B cell (primary cell): ENCODE measurements around the gene HDAC1.

Experiments
- EZH2 ChIP-seq: IDR thresholded peaks from 2 replicates; pipeline ENCODE4 v1.6.1; 2012; ENCODE audit warnings: borderline replicate concordance, low read depth, mild to moderate bottlenecking, moderate library complexity, low read length; ENCODE audit not compliant: insufficient read depth, poor library complexity, severe bottlenecking
- TF ChIP-seq, protein P1 (sequence below): fragments of 200-600 bp; IDR thresholded peaks from one replicate; pipeline ENCODE4 v1.8.0; 2022; ENCODE audit warnings: antibody characterized with exemption, mild to moderate bottlenecking

DNA sequence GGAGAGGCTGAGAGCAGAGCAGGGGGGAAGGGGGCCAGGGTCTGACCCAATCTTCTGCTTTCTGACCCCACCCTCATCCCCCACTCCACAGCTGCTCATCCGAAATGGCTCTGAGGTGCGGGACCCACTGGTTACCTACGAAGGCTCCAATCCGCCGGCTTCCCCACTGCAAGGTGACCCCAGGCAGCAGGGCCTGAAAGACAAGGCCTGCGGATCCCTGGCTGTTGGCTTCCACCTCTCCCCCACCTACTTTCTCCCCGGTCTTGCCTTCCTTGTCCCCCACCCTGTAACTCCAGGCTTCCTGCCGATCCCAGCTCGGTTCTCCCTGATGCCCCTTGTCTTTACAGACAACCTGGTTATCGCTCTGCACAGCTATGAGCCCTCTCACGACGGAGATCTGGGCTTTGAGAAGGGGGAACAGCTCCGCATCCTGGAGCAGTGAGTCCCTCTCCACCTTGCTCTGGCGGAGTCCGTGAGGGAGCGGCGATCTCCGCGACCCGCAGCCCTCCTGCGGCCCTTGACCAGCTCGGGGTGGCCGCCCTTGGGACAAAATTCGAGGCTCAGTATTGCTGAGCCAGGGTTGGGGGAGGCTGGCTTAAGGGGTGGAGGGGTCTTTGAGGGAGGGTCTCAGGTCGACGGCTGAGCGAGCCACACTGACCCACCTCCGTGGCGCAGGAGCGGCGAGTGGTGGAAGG lies 17.1 kb upstream of the HDAC1 start:
- TF ChIP-seq, protein P1, sequence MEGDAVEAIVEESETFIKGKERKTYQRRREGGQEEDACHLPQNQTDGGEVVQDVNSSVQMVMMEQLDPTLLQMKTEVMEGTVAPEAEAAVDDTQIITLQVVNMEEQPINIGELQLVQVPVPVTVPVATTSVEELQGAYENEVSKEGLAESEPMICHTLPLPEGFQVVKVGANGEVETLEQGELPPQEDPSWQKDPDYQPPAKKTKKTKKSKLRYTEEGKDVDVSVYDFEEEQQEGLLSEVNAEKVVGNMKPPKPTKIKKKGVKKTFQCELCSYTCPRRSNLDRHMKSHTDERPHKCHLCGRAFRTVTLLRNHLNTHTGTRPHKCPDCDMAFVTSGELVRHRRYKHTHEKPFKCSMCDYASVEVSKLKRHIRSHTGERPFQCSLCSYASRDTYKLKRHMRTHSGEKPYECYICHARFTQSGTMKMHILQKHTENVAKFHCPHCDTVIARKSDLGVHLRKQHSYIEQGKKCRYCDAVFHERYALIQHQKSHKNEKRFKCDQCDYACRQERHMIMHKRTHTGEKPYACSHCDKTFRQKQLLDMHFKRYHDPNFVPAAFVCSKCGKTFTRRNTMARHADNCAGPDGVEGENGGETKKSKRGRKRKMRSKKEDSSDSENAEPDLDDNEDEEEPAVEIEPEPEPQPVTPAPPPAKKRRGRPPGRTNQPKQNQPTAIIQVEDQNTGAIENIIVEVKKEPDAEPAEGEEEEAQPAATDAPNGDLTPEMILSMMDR, result no peak
- no peak for TF ChIP-seq EZH2
